ENCODE results near the gene LRRC8D.

LRRC8D gene

GRCh38 chr1:89896105-89896942 lies 75.5 kb downstream of the LRRC8D start:
- DNase-seq (ENCODE audit: low read depth in 2 of 2) = no peak

- no peak for DNase-seq (ENCODE audit: low read depth in 2 of 2)
These were observed 76.7 kb downstream of the LRRC8D start for GRCh38 chr1:89897347-89898133.

DNA sequence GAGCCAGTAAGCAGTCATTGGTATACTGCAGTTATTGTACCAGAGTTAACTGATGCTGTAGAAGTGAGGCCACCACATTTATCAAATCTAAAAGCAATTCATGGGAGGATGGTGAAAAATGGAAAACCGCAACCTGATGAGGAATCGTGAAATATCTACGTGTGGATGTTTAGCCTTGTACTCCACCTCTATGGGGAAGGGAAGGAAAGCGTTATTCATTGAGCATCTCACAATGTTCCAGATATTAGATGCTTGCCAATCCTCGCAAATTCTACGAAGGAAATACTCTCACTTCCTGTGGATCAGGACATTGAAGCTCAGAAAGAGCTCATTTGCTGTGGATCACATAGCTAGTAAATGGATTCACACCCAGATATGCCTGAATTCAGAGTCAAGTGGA lies 77.3 kb downstream of the LRRC8D start:
- no peak for DNase-seq (ENCODE audit: low read depth in 2 of 2)

- DNase-seq (ENCODE audit: low read depth in 2 of 2) = no peak
These were observed 78.1 kb downstream of the LRRC8D start for GRCh38 chr1:89898695-89899470.

- DNase-seq (ENCODE audit: low read depth in 2 of 2) = no peak
These were observed 79.5 kb downstream of the LRRC8D start for GRCh38 chr1:89900323-89900722.

DNA sequence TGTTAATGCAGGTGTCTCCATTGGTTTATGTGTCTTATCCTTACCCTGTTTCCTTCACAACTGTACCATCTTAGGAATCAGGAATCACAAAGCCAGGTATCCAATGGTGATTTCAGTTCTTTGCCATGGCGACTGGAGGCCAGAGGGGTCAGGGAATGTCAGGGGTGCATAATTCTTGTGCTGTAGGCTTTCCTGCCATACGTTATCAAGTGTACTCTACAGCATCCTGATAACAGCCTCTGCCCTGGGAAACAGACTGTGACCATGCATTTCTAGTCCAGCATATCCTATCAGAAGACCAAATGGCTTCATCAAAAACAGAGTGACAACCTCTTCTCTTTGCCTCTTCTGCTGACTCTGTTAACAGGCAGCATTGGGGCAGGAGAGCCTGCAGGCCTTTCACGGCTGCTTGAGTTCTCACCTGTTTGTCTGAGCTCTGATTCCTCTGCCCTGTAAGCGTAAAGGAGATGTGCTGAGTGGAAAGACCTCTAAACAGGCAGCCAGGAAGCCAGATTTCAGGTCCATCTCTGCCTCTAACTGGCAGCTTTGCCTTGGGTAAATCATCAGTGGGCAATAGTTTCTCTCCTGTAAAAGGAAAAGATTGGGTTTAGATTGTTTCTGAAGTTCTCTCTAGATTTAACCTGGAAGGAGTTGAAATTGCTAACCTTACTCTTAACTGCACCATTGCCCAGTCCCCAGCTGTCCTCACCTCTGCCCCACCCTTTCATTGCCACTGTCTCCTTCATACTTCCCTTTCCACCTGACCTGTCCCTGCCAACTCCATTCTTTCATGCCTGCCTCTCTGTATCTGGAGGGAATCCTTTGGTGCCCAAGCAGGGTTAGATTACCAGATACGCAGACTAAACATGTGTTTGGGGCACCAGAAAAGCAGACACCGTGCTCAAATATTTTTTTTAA lies 80.2 kb downstream of the LRRC8D start:
- DNase-seq (ENCODE audit: low read depth in 2 of 2) = no peak

- no peak for DNase-seq (ENCODE audit: low read depth in 2 of 2)
These were observed 81.3 kb downstream of the LRRC8D start for GRCh38 chr1:89901957-89902669.

- no peak for DNase-seq (ENCODE audit: low read depth in 2 of 2)
These were observed 82.7 kb downstream of the LRRC8D start for GRCh38 chr1:89903550-89903949.

- DNase-seq (ENCODE audit: low read depth in 2 of 2) = no peak
These were observed 83.6 kb downstream of the LRRC8D start for GRCh38 chr1:89904219-89904980.

DNA sequence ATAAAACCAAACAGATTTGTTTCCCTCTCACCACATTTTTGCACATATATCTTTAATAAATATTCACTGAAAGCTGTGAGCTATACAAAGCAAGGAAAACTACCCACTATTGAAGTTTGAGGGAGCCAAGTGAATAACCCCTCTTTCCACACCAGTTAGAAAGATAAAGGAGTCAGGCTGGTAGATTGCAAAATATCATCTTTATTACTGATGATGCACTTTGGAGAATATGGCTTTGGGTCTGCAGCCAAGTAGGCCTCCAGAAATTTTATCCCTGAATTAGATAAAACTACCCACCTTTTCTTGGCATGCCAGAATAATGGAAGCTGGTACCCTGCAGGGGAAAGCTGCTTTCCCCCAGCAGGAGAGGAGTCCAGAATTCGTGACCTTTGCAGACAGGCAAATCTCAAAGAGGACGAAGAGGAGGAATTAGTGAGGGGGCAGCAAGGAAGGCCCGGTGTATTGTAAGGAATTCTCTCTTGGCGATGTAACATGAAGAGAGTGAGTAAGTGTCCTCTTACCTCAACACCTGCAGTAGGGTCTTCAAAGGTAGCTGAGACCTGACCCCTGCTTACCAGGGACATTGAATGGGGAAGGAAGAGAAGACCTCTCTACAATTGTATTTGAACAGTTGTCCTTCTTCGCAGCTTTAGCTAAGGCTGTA lies 84.7 kb downstream of the LRRC8D start:
- DNase-seq (ENCODE audit: low read depth in 2 of 2) = no peak

- DNase-seq (ENCODE audit: low read depth in 2 of 2) = no peak
These were observed 85.3 kb downstream of the LRRC8D start for GRCh38 chr1:89906088-89906487.

GRCh38 chr1:89907727-89908212 lies 86.9 kb downstream of the LRRC8D start:
- DNase-seq (ENCODE audit: low read depth in 2 of 2) = no peak

GRCh38 chr1:89908273-89908671 lies 87.4 kb downstream of the LRRC8D start:
- DNase-seq (ENCODE audit: low read depth in 2 of 2) = no peak

- DNase-seq (ENCODE audit: low read depth in 2 of 2) = no peak
These were observed 88.0 kb downstream of the LRRC8D start for GRCh38 chr1:89908672-89909436.

DNA sequence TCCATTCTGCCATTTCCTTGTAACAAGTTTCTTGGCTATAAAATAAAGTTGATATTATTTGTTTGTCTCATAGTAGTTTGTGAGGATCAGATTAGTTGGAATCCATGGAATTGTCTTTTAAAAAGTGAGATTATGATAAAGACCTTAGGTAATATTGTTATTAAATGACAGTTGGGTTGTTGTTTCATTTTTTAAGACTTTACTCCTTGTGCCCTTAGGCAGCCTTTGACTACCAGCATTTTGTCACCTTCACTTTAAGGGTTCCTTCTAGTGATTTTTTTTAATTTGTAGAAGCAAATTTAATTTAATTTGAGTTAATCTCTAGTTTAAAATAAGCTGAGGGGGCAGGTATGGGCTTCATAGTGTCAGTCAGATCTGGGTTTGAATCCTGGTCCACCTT lies 89.4 kb downstream of the LRRC8D start:
- no peak for DNase-seq (ENCODE audit: low read depth in 2 of 2)

DNA sequence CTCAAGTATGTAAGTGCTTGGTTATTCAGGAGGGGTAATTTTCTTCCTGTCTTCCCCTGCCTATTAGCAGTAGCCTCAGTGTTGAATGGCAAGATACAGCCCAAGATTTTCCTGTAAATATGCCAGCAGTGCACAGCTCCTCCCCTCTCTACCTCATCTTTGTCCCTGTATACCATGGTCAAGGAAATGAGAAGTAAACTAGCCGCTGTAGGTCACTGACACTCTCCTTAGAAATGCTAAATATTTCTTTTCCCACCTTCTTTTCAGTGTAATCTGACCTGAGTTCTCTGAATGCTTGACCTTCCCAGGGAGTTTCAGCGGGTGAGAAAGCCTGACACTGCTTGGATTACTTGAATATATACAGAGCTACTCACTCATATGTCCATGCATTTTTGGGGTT lies 89.9 kb downstream of the LRRC8D start:
- no peak for DNase-seq (ENCODE audit: low read depth in 2 of 2)

DNA sequence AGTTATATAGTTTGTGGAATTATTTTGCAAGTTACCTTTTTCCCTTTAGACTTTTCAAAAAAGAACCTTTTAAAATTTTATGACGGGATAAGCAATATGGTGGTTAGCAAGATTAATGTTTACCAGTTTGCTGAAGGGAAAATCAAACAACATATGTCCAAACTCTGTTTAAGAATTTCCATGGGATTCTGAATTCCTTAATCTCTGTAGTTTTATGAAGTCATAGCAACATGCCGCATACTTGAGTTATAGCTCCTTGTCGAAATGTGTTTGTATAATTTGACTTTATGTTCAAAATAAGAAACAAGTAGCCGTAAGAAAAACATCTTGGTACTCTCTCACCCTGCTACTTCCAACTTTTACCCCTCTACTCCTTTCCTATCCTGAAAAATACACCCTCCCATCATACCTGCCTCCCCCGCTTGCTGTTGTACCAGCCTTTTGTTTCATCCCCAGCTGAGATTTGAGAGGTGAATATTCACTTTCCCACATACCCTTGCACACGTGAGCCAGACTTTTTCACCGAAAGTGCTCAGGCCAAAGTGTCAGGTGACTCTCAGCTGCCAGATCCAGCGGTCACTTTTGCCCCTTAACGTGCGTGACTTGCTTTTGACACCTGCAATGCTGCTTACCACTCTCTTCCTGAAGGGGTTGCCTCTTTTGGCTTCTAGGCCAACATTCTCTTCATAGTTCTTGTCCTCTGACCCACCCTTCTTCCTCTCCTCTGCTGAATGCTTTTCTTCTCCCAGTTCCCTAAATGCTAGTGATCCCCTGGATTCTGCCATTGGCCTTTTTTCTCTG lies 90.6 kb downstream of the LRRC8D start:
- no peak for DNase-seq (ENCODE audit: low read depth in 2 of 2)

Measured in stimulated activated CD4-positive, alpha-beta T cell treated with anti-CD3 and anti-CD28 coated beads, Interleukin-1b, Interleukin-23, amount 100 ng/mL, for 4 hours (primary cell).